ENCODE results near the gene LOC101059915.

Gene LOC101059915

GRCh38 chrX:71625471-71625870, 41.9 kb upstream of the LOC101059915 start:
- H3K27ac ChIP-seq (ENCODE audit: low read depth, low read length) = no peak overlapping the region
- H3K9me3 ChIP-seq (ENCODE audit: insufficient read depth, low read length) = no peaks in the 10 kb centered on the region
- H2AFZ ChIP-seq (ENCODE audit: low read depth, low read length, severe bottlenecking) = no peak overlapping the region
- H3K27me3 ChIP-seq (ENCODE audit: low read length) = no peaks in the 10 kb centered on the region
- no peaks in the 10 kb centered on the region for H4K20me1 ChIP-seq (ENCODE audit: low read depth, low read length)
- H3F3A ChIP-seq (ENCODE audit: insufficient read depth) = no peaks in the 10 kb centered on the region
- TF ChIP-seq CTCF (IDR thresholded peaks at IDR 0.05; ENCODE audit: insufficient read depth, low read length, poor library complexity, severe bottlenecking) = no peak
- no peak for TF ChIP-seq EZH2phosphoT487 (conservative IDR thresholded peaks at IDR 0.05; ENCODE audit: low read length)
- H3K36me3 ChIP-seq (ENCODE audit: low read length) = no peaks in the 10 kb centered on the region
- no peaks in the 10 kb centered on the region for H3K79me2 ChIP-seq (ENCODE audit: insufficient read depth, low read length)
- no peak overlapping the region for H3K4me3 ChIP-seq (ENCODE audit: insufficient read depth, low read length, poor library complexity, severe bottlenecking)
- no peak overlapping the region for H3K9ac ChIP-seq (ENCODE audit: low read length)
- H3K9me2 ChIP-seq (replicated peaks; ENCODE audit: insufficient read depth, low read length) = no peaks in the 10 kb centered on the region
- no peak overlapping the region for H3K4me2 ChIP-seq (ENCODE audit: low read depth, low read length, poor library complexity, severe bottlenecking)

- Histone ChIP-seq H3K9me3 (ENCODE audit: insufficient read depth, low read length) (no peaks in the 10 kb centered on the region), H3K79me2 (ENCODE audit: insufficient read depth, low read length) (no peaks in the 10 kb centered on the region), H2AFZ (ENCODE audit: low read depth, low read length, severe bottlenecking) (no peak overlapping the region), H3K4me2 (ENCODE audit: low read depth, low read length, poor library complexity, severe bottlenecking) (no peak overlapping the region), H3K4me3 (ENCODE audit: insufficient read depth, low read length, poor library complexity, severe bottlenecking) (no peak overlapping the region), H3K27ac (ENCODE audit: low read depth, low read length) (no peak overlapping the region), H3K9ac (ENCODE audit: low read length) (no peak overlapping the region), H4K20me1 (ENCODE audit: low read depth, low read length) (no peaks in the 10 kb centered on the region), H3K9me2 (replicated peaks; ENCODE audit: insufficient read depth, low read length) (no peaks in the 10 kb centered on the region), H3K27me3 (ENCODE audit: low read length) (no peaks in the 10 kb centered on the region), H3F3A (ENCODE audit: insufficient read depth) (no peaks in the 10 kb centered on the region), H3K36me3 (ENCODE audit: low read length) (no peaks in the 10 kb centered on the region)
- no peak for TF ChIP-seq EZH2phosphoT487 (conservative IDR thresholded peaks at IDR 0.05; ENCODE audit: low read length)
- TF ChIP-seq CTCF (IDR thresholded peaks at IDR 0.05; ENCODE audit: insufficient read depth, low read length, poor library complexity, severe bottlenecking) = no peak
These were observed 40.8 kb upstream of the LOC101059915 start for GRCh38 chrX:71626576-71626975.

- no peaks in the 10 kb centered on the region for H3K36me3 ChIP-seq (ENCODE audit: low read length)
- no peaks in the 10 kb centered on the region for H3K79me2 ChIP-seq (ENCODE audit: insufficient read depth, low read length)
- H3K4me3 ChIP-seq (ENCODE audit: insufficient read depth, low read length, poor library complexity, severe bottlenecking) = no peak overlapping the region
- no peak overlapping the region for H3K9ac ChIP-seq (ENCODE audit: low read length)
- H3K27me3 ChIP-seq (ENCODE audit: low read length) = no peaks in the 10 kb centered on the region
- no peaks in the 10 kb centered on the region for H3F3A ChIP-seq (ENCODE audit: insufficient read depth)
- no peaks in the 10 kb centered on the region for H4K20me1 ChIP-seq (ENCODE audit: low read depth, low read length)
- no peaks in the 10 kb centered on the region for H3K9me2 ChIP-seq (replicated peaks; ENCODE audit: insufficient read depth, low read length)
- H3K4me2 ChIP-seq (ENCODE audit: low read depth, low read length, poor library complexity, severe bottlenecking) = no peak overlapping the region
- no peak overlapping the region for H3K27ac ChIP-seq (ENCODE audit: low read depth, low read length)
- H3K9me3 ChIP-seq (ENCODE audit: insufficient read depth, low read length) = no peaks in the 10 kb centered on the region
- TF ChIP-seq EZH2phosphoT487 (conservative IDR thresholded peaks at IDR 0.05; ENCODE audit: low read length) (no peak), CTCF (IDR thresholded peaks at IDR 0.05; ENCODE audit: insufficient read depth, low read length, poor library complexity, severe bottlenecking) (no peak)
- H2AFZ ChIP-seq (ENCODE audit: low read depth, low read length, severe bottlenecking) = no peak overlapping the region
These were observed 39.5 kb upstream of the LOC101059915 start for GRCh38 chrX:71627588-71628404.

Measured in SU-DHL-6 (cell line).